Measurements from ENCODE around the gene NUP133.
"Not testable (repeated sequence)": the region's sequence is repeated elsewhere in the genome, so short reads cannot be mapped to it uniquely, and the experiment has no call there.

NUP133 gene

GRCh38 chr1:229396585-229397206 lies 111.4 kb downstream of the NUP133 start:
- DNase-seq (ENCODE audit: low read depth in 1 of 2, low spot score in 1 of 2): no peak
- TF ChIP-seq JUND (IDR thresholded peaks at IDR 0.05; ENCODE audit: low read depth): no peak
- in situ Hi-C loops (cut with HindIII; ENCODE audit: low pct_unique_long_range_greater_than_20kb, low sequenced_read_pairs): no loop called here

GRCh38 chr1:229394517-229394916 lies 113.6 kb downstream of the NUP133 start:
- in situ Hi-C loops (cut with HindIII; ENCODE audit: low pct_unique_long_range_greater_than_20kb, low sequenced_read_pairs); DNase-seq (ENCODE audit: low read depth in 1 of 2, low spot score in 1 of 2): not testable (repeated sequence)

GRCh38 chr1:229392936-229393335 lies 115.2 kb downstream of the NUP133 start:
- in situ Hi-C loops (cut with HindIII; ENCODE audit: low pct_unique_long_range_greater_than_20kb, low sequenced_read_pairs): no loop called here
- TF ChIP-seq JUND (IDR thresholded peaks at IDR 0.05; ENCODE audit: low read depth): no peak
- DNase-seq (ENCODE audit: low read depth in 1 of 2, low spot score in 1 of 2): no peak
